GM18907 (cell line): ENCODE data around the gene SMIM22.
"Not testable (repeated sequence)": the region's sequence is repeated elsewhere in the genome, so short reads cannot be mapped to it uniquely, and the experiment has no call there.

Experiments
- ATAC-seq: cut with Tn5 transposase; IDR thresholded peaks from one replicate; pipeline ENCODE4 v1.9.1; 2021; ENCODE audit warnings: mild to moderate bottlenecking, moderate library complexity; ENCODE audit not compliant: unreplicated experiment

SMIM22 gene

GRCh38 chr16:4768549-4769305 is 26.4 kb upstream of the SMIM22 start:
- peak; percentile 73 for ATAC-seq

- ATAC-seq = no peak
Observed at GRCh38 chr16:4769306-4769638, 25.9 kb upstream of the SMIM22 start.

GRCh38 chr16:4771646-4772045 is 23.5 kb upstream of the SMIM22 start:
- ATAC-seq = no peak

GRCh38 chr16:4772351-4772750 is 22.8 kb upstream of the SMIM22 start:
- no peak for ATAC-seq

GRCh38 chr16:4775005-4775404 is 20.2 kb upstream of the SMIM22 start:
- ATAC-seq = no peak

GRCh38 chr16:4776141-4776705 is 18.9 kb upstream of the SMIM22 start:
- ATAC-seq = no peak

- ATAC-seq = no peak
Observed at GRCh38 chr16:4777339-4778049, 17.7 kb upstream of the SMIM22 start.

GRCh38 chr16:4778050-4778392 is 17.1 kb upstream of the SMIM22 start:
- ATAC-seq = no peak

- no peak for ATAC-seq
Observed at GRCh38 chr16:4780235-4780634, 14.9 kb upstream of the SMIM22 start.

GRCh38 chr16:4783251-4783950 is 11.8 kb upstream of the SMIM22 start:
- no peak for ATAC-seq

GRCh38 chr16:4783951-4784336 is 11.2 kb upstream of the SMIM22 start:
- ATAC-seq = no peak

- ATAC-seq = not testable (repeated sequence)
Observed at GRCh38 chr16:4784444-4784987, 10.7 kb upstream of the SMIM22 start.

- ATAC-seq = no peak
Observed at GRCh38 chr16:4785758-4786433, 9.3 kb upstream of the SMIM22 start.

GRCh38 chr16:4787068-4787467 is 8.1 kb upstream of the SMIM22 start:
- no peak for ATAC-seq

- no peak for ATAC-seq
Observed at GRCh38 chr16:4787627-4788482, 7.3 kb upstream of the SMIM22 start, which contains the start of gene SEPTIN12. TSS of gene SEPTIN12 (minus strand) at chr16:4788345. CDS start at chr16:4787645, 700 bp downstream.

- no peak for ATAC-seq
Observed at GRCh38 chr16:4788489-4788889, 6.7 kb upstream of the SMIM22 start.

GRCh38 chr16:4788910-4789309 is 6.3 kb upstream of the SMIM22 start:
- no peak for ATAC-seq

- ATAC-seq = no peak
Observed at GRCh38 chr16:4790261-4790660, 4.9 kb upstream of the SMIM22 start.

- ATAC-seq = no peak
Observed at GRCh38 chr16:4790871-4791270, 4.3 kb upstream of the SMIM22 start.

- no peak for ATAC-seq
Observed at GRCh38 chr16:4792951-4793513, 2.1 kb upstream of the SMIM22 start.
